ENCODE results near the gene RNF149. TPM values are rescaled to one million over a fixed set of nuclear protein-coding genes. Genes with fewer than 3 reads are reported as not detected.
"Not testable (repeated sequence)": the region's sequence is repeated elsewhere in the genome, so short reads cannot be mapped to it uniquely, and the experiment has no call there.

RNF149 gene
- total and polyA plus RNA-seq, 2 donors (not counting 3 experiments of a cell fraction or from before 2014, with no cell fraction given) = 31.3 to 66.6 TPM

DNA sequence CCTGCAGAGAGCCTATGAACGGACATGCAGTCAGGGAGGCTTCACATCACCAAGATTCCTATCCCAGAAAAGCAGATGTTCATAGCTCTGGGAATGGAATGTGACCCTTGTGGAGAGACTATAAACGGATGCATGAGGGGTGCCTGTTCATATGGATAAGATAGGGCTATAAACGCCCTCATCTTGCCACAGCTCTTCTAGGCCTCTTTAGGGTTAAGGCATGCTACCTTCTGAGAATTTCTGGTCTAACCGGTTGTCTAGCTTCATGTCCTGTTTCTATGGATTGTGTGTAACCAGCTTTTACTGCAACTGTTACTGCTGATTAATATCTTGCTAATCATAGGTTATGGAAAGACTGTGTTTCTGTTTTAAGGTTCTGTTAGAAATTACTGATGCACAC is 64.1 kb downstream of the RNF149 start:
- BruUV-seq (replicated peaks); H3K4me2 ChIP-seq (ENCODE audit: insufficient read depth, low read length); H3K27me3 ChIP-seq (ENCODE audit: control insufficient read depth in 2 of 2, insufficient read depth in 2 of 2, low read length in 2 of 2); H4K20me1 ChIP-seq (replicated peaks; ENCODE audit: control insufficient read depth, extremely low read depth, insufficient read depth, low read length); DNase-seq (ENCODE audit: low read depth, low spot score); H3K9ac ChIP-seq (replicated peaks; ENCODE audit: extremely low read depth, insufficient read depth, low read length); H3K27ac ChIP-seq (ENCODE audit: insufficient read depth, low read depth, low read length); H3K4me3 ChIP-seq (replicated peaks in 1 of 3; ENCODE audit: insufficient read depth in 1 of 3, low read depth in 1 of 3, low read length in 3 of 3); H3K36me3 ChIP-seq (ENCODE audit: control insufficient read depth in 2 of 2, extremely low read depth in 1 of 2, insufficient read depth in 2 of 2, low read length in 2 of 2); H3K79me2 ChIP-seq (ENCODE audit: control insufficient read depth, insufficient read depth, low read length); H3K4me1 ChIP-seq (ENCODE audit: control insufficient read depth, extremely low read depth, insufficient read depth, low read length); dilution Hi-C loops (cut with MboI; ENCODE audit: extremely low pct_ligation_motif_present, low sequenced_read_pairs); POLR2A ChIA-PET; H3K9me1 ChIP-seq (replicated peaks; ENCODE audit: control insufficient read depth, extremely low read depth, insufficient read depth, low read length); FAIRE-seq; H3K9me3 ChIP-seq (replicated peaks; ENCODE audit: control insufficient read depth, insufficient read depth, low read length); H2AFZ ChIP-seq (ENCODE audit: low read depth, low read length): not testable (repeated sequence)
- CTCF ChIA-PET = interaction anchor here (1.2 kb wide), 1 partner anchor 98 kb away, joined by 3 read pairs; no protein-coding TSS in a partner anchor
- intact Hi-C loops (cut with micrococcal nuclease) = loop anchor here (10.0 kb wide), 1 partner anchor 740 kb away; no protein-coding TSS in a partner anchor

GRCh38 chr2:101241158-101241557 is 67.3 kb downstream of the RNF149 start:
- Histone ChIP-seq H3K4me2 (ENCODE audit: insufficient read depth, low read length) (no peak overlapping the region), H4K20me1 (replicated peaks; ENCODE audit: control insufficient read depth, extremely low read depth, insufficient read depth, low read length) (no peaks in the 10 kb centered on the region), H3K27me3 (ENCODE audit: control insufficient read depth in 2 of 2, insufficient read depth in 2 of 2, low read length in 2 of 2) (no peaks in the 10 kb centered on the region), H3K79me2 (ENCODE audit: control insufficient read depth, insufficient read depth, low read length) (no peaks in the 10 kb centered on the region), H3K27ac (ENCODE audit: insufficient read depth, low read depth, low read length) (no peak overlapping the region), H2AFZ (ENCODE audit: low read depth, low read length) (no peak overlapping the region), H3K4me1 (ENCODE audit: control insufficient read depth, extremely low read depth, insufficient read depth, low read length) (no peaks in the 10 kb centered on the region), H3K4me3 (replicated peaks in 1 of 3; ENCODE audit: insufficient read depth in 1 of 3, low read depth in 1 of 3, low read length in 3 of 3) (no peak overlapping the region), H3K9ac (replicated peaks; ENCODE audit: extremely low read depth, insufficient read depth, low read length) (no peak overlapping the region), H3K9me1 (replicated peaks; ENCODE audit: control insufficient read depth, extremely low read depth, insufficient read depth, low read length) (no peaks in the 10 kb centered on the region), H3K36me3 (ENCODE audit: control insufficient read depth in 2 of 2, extremely low read depth in 1 of 2, insufficient read depth in 2 of 2, low read length in 2 of 2) (no peaks in the 10 kb centered on the region), H3K9me3 (replicated peaks; ENCODE audit: control insufficient read depth, insufficient read depth, low read length) (no peaks in the 10 kb centered on the region)
- ChIA-PET CTCF (interaction anchor here (0.9 to 2.5 kb wide), 11 partner anchors 8 to 636 kb away, joined by 3 to 20 read pairs (median 4); partner anchors contain the start of gene CNOT11), POLR2A (no interaction called here)
- intact Hi-C loops (cut with micrococcal nuclease) (loop anchor here (10.0 kb wide), 1 partner anchor 744 kb away; no protein-coding TSS in a partner anchor), dilution Hi-C loops (cut with MboI; ENCODE audit: extremely low pct_ligation_motif_present, low sequenced_read_pairs) (no loop called here)
- no peak for FAIRE-seq
- DNase-seq (ENCODE audit: low read depth, low spot score) = no peak
- TF ChIP-seq EZH2 (IDR thresholded peaks at IDR 0.05; ENCODE audit: borderline replicate concordance, low read depth, low read length, severe bottlenecking) = no peak
- no peak for TF ChIP-seq MYC (IDR thresholded peaks at IDR 0.05; ENCODE audit: low read depth, low read length)
- TF ChIP-seq JUN (IDR thresholded peaks at IDR 0.05; ENCODE audit: borderline replicate concordance, insufficient read depth, insufficient read length, low read depth) = no peak
- no peak for TF ChIP-seq POLR2AphosphoS5 (IDR thresholded peaks at IDR 0.05; ENCODE audit: insufficient read depth, low read depth, low read length)
- TF ChIP-seq GATA2 (IDR thresholded peaks at IDR 0.05; ENCODE audit: insufficient read depth, insufficient read length, low read depth, low read length) = no peak
- no peak for TF ChIP-seq POLR2A (IDR thresholded peaks at IDR 0.05; ENCODE audit: low read depth, low read length)
- TF ChIP-seq, protein P1, sequence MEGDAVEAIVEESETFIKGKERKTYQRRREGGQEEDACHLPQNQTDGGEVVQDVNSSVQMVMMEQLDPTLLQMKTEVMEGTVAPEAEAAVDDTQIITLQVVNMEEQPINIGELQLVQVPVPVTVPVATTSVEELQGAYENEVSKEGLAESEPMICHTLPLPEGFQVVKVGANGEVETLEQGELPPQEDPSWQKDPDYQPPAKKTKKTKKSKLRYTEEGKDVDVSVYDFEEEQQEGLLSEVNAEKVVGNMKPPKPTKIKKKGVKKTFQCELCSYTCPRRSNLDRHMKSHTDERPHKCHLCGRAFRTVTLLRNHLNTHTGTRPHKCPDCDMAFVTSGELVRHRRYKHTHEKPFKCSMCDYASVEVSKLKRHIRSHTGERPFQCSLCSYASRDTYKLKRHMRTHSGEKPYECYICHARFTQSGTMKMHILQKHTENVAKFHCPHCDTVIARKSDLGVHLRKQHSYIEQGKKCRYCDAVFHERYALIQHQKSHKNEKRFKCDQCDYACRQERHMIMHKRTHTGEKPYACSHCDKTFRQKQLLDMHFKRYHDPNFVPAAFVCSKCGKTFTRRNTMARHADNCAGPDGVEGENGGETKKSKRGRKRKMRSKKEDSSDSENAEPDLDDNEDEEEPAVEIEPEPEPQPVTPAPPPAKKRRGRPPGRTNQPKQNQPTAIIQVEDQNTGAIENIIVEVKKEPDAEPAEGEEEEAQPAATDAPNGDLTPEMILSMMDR (IDR thresholded peaks at IDR 0.05; ENCODE audit: extremely low read depth in 1 of 2, insufficient read depth in 1 of 2, low read depth in 1 of 2, low read length in 2 of 2) = no peak
- TF ChIP-seq, protein P2, sequence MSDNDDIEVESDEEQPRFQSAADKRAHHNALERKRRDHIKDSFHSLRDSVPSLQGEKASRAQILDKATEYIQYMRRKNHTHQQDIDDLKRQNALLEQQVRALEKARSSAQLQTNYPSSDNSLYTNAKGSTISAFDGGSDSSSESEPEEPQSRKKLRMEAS (IDR thresholded peaks at IDR 0.05; ENCODE audit: insufficient read depth, insufficient read length) = no peak
- no peak for TF ChIP-seq FOS (IDR thresholded peaks at IDR 0.05; ENCODE audit: borderline replicate concordance, insufficient read depth, low read length)
- no TSS peak for BruUV-seq (replicated peaks)

Data from endothelial cell of umbilical vein (primary cell).